ENCODE data around the gene IPMK.

GRCh38 chr10:58268946-58269781 is 1.5 kb upstream of the IPMK start, which contains the start of gene CISD1:
- TF ChIP-seq CTCF (conservative IDR thresholded peaks at IDR 0.05) (no peak), EZH2 (IDR thresholded peaks at IDR 0.05; ENCODE audit: low read depth) (no peak)
